ENCODE measurements around the gene TMEM130.

Gene TMEM130

GRCh38 chr7:98879198-98879978 lies 9.6 kb upstream of the TMEM130 start:
- TF ChIP-seq YY1 (IDR thresholded peaks at IDR 0.05; ENCODE audit: low read depth) = no peak
- TF ChIP-seq FOXM1 (IDR thresholded peaks at IDR 0.05; ENCODE audit: borderline replicate concordance, low read depth) = no peak
- TF ChIP-seq TCF12 (IDR thresholded peaks at IDR 0.05; ENCODE audit: low read depth) = 0 out of 2 replicates have a peak, but pooled peaks have one; percentile 2
- no peak for TF ChIP-seq CREB1 (IDR thresholded peaks at IDR 0.05; ENCODE audit: low read depth)
- no peak for TF ChIP-seq NFIC (IDR thresholded peaks at IDR 0.05)
- TF ChIP-seq EGR1 (IDR thresholded peaks at IDR 0.05) = no peak
- no peak for TF ChIP-seq EP300 (IDR thresholded peaks at IDR 0.05; ENCODE audit: borderline replicate concordance)
- no peak for TF ChIP-seq MAX (IDR thresholded peaks at IDR 0.05)

DNA sequence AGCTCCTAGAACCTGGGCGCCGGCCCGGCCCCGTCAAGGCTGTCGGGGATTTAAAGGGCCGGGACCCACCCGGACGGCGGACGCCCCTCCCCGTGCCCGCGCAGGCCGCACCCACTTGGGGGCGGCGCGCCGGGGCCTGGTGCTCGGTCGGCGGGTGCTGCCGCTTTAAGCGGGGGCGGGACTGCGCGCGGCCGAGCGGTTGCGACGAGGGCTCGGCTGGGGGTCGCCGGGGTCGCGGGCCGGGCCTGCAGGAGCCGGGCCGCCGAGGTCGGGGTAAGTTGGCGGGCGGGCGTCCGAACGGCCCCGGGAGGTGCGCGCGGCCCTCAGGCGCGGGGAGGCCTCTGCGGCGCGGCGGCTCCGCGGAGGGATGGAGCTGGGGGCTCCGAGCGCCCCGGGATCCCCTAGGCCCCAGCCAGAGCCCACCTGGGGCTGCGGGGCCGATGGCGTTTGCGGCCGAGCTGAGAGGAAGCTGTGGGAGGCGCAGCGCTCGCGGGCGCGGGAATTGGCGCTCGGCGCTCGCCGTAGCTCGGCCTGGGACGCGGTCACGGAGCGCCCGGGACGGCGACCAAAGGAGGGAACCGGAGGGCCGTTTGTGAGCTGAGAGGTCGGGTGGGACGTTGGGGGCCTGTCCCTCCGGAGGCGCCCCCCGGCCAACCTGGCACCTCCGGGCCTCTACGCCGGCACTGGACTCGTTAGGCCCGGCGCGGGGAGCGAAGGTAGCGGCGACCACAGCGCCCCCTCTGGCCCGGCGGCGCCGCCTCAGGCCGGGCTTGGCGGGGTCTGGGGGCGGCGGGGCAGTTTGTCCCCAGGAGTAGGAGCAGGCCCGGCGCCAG lies 8.8 kb upstream of the TMEM130 start, which contains the start of gene TRRAP:
Gene TRRAP (plus strand): TSS at position 168 of the 833 bp plus-strand sequence. CDS start 2,619 bp downstream, outside the sequence.
- TF ChIP-seq NFIC (IDR thresholded peaks at IDR 0.05) = no peak
- TF ChIP-seq TCF12 (IDR thresholded peaks at IDR 0.05; ENCODE audit: low read depth) = 0 out of 2 replicates have a peak, but pooled peaks have one; percentile 32
- no peak; the same call in 1 of the 2 replicates for TF ChIP-seq REST (IDR thresholded peaks at IDR 0.05; ENCODE audit: low read depth)
- TF ChIP-seq TAF1 (IDR thresholded peaks at IDR 0.05; ENCODE audit: low read depth) = peak; percentile 48
- 0 out of 2 replicates have a peak, but pooled peaks have one; percentile 8 for TF ChIP-seq MAX (IDR thresholded peaks at IDR 0.05)
- TF ChIP-seq, protein P1, sequence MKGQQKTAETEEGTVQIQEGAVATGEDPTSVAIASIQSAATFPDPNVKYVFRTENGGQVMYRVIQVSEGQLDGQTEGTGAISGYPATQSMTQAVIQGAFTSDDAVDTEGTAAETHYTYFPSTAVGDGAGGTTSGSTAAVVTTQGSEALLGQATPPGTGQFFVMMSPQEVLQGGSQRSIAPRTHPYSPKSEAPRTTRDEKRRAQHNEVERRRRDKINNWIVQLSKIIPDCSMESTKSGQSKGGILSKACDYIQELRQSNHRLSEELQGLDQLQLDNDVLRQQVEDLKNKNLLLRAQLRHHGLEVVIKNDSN (IDR thresholded peaks at IDR 0.05) = no peak
- no peak for TF ChIP-seq TEAD4 (IDR thresholded peaks at IDR 0.05)
- TF ChIP-seq ZBTB7A (IDR thresholded peaks at IDR 0.05; ENCODE audit: low read depth) = peak; percentile 74
- 0 out of 2 replicates have a peak, but pooled peaks have one; percentile 16 for TF ChIP-seq EP300 (IDR thresholded peaks at IDR 0.05; ENCODE audit: borderline replicate concordance)
- no peak for TF ChIP-seq YY1 (IDR thresholded peaks at IDR 0.05; ENCODE audit: low read depth)
- TF ChIP-seq EGR1 (IDR thresholded peaks at IDR 0.05) = peak; percentile 96
- no peak for TF ChIP-seq CEBPB (IDR thresholded peaks at IDR 0.05)
- no peak for TF ChIP-seq CREB1 (IDR thresholded peaks at IDR 0.05; ENCODE audit: low read depth)
- no peak for TF ChIP-seq RAD21 (IDR thresholded peaks at IDR 0.05; ENCODE audit: low read depth)
- TF ChIP-seq FOXM1 (IDR thresholded peaks at IDR 0.05; ENCODE audit: borderline replicate concordance, low read depth) = no peak

GRCh38 chr7:98877692-98878364 lies 8.0 kb upstream of the TMEM130 start:
- no peak for TF ChIP-seq REST (IDR thresholded peaks at IDR 0.05; ENCODE audit: low read depth)
- no peak for TF ChIP-seq YY1 (IDR thresholded peaks at IDR 0.05; ENCODE audit: low read depth)
- TF ChIP-seq TEAD4 (IDR thresholded peaks at IDR 0.05) = no peak
- TF ChIP-seq RAD21 (IDR thresholded peaks at IDR 0.05; ENCODE audit: low read depth) = no peak
- TF ChIP-seq TAF1 (IDR thresholded peaks at IDR 0.05; ENCODE audit: low read depth) = no peak
- TF ChIP-seq TCF12 (IDR thresholded peaks at IDR 0.05; ENCODE audit: low read depth) = no peak
- no peak for TF ChIP-seq NFIC (IDR thresholded peaks at IDR 0.05)
- no peak for TF ChIP-seq MAX (IDR thresholded peaks at IDR 0.05)
- TF ChIP-seq FOXM1 (IDR thresholded peaks at IDR 0.05; ENCODE audit: borderline replicate concordance, low read depth) = no peak
- TF ChIP-seq EGR1 (IDR thresholded peaks at IDR 0.05) = no peak
- no peak for TF ChIP-seq ZBTB7A (IDR thresholded peaks at IDR 0.05; ENCODE audit: low read depth)
- TF ChIP-seq EP300 (IDR thresholded peaks at IDR 0.05; ENCODE audit: borderline replicate concordance) = no peak
- no peak for TF ChIP-seq CREB1 (IDR thresholded peaks at IDR 0.05; ENCODE audit: low read depth)
- TF ChIP-seq, protein P1 (IDR thresholded peaks at IDR 0.05) = no peak

GRCh38 chr7:98877146-98877545 lies 7.3 kb upstream of the TMEM130 start:
- TF ChIP-seq NFIC (IDR thresholded peaks at IDR 0.05) (no peak), TEAD4 (IDR thresholded peaks at IDR 0.05) (no peak), FOXM1 (IDR thresholded peaks at IDR 0.05; ENCODE audit: borderline replicate concordance, low read depth) (no peak), ZBTB7A (IDR thresholded peaks at IDR 0.05; ENCODE audit: low read depth) (no peak), EGR1 (IDR thresholded peaks at IDR 0.05) (no peak), TAF1 (IDR thresholded peaks at IDR 0.05; ENCODE audit: low read depth) (no peak), MAX (IDR thresholded peaks at IDR 0.05) (no peak), CREB1 (IDR thresholded peaks at IDR 0.05; ENCODE audit: low read depth) (no peak), YY1 (IDR thresholded peaks at IDR 0.05; ENCODE audit: low read depth) (no peak)
- TF ChIP-seq, protein P1 (IDR thresholded peaks at IDR 0.05) = no peak
